Measurements from ENCODE around the gene METTL16. TPM values are rescaled to one million over a fixed set of nuclear protein-coding genes. Genes with fewer than 3 reads are reported as not detected.

Gene METTL16
- total and polyA plus RNA-seq, 9 of the 15 experiments (the other 6 are each of a cell fraction or from before 2014, with no cell fraction given): 12.1 to 30.5 (median 19.8) TPM

DNA sequence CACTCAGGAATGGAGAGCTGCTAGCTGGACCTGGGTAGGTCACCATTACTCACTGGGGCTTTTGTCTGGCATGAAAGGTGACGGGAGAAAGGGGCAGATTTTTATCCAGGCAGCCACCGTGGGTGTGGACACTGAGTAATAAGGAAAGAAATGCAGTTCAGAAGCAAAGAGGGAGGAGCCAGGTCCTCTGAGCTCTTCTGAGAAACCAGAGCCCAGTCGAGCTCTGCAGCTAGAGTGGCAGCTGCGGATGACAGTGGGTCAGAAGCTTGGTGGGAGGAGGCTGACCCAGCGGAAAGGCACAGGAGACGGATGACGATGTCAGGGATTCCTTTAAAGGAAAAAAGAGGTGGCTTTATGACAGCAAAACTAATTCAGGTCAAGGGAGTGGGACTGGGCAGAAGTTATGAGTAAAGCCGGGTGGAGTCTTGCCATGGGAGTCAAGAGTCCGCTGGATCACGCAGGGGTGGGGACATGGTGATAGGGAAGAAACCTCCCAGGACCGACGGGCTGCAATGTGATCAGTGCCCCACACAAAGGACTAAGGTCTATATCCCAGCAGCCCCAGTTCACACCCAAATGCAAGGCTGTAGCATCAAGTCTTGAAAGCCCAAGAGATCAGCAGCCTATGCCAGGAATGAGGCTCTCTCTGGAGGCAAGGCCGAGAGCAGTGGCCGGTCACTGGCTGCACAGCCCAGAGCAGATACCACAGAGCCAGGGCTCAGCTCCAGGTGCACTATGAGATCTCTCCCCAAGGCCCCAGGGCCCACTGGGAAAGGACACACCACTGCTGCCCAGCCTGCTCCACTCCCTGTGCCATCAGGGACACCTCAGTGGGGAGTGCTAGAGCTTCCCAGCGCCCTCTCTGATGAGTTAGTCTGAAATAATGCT lies 104.5 kb downstream of the METTL16 start (continued):
- no peak for TF ChIP-seq BRD9 (IDR thresholded peaks at IDR 0.05; ENCODE audit: low read depth, partially characterized antibody)

GRCh38 chr17:2406271-2406902 lies 105.3 kb downstream of the METTL16 start:
- POLR2A ChIA-PET: interaction anchor here (1.3 to 2.0 kb wide), 3 partner anchors 10 to 14 kb away, joined by 3 to 9 read pairs (median 4); no protein-coding TSS in a partner anchor
- no peak overlapping the region for H2AFZ ChIP-seq (ENCODE audit: low read depth, low read length)
- H3K79me2 ChIP-seq (ENCODE audit: control insufficient read depth, insufficient read depth, low read length): no peaks in the 10 kb centered on the region
- BruUV-seq (replicated peaks): no TSS peak
- no peaks in the 10 kb centered on the region for H3K9me3 ChIP-seq (replicated peaks; ENCODE audit: control insufficient read depth, insufficient read depth, low read depth, low read length)
- H4K20me1 ChIP-seq (replicated peaks; ENCODE audit: control insufficient read depth, insufficient read depth, low read length): no peaks in the 10 kb centered on the region
- 68% methylated on average over 5 of the region's 8 CpGs for WGBS (ENCODE audit: insufficient coverage, low coverage, missing lambda C conversion rate)
- TF ChIP-seq FOSL1 (tag; conservative IDR thresholded peaks at IDR 0.05) (no peak), PML (IDR thresholded peaks at IDR 0.05; ENCODE audit: low read length) (no peak), ZNF3 (CRISPR knock-in tag; IDR thresholded peaks at IDR 0.05) (no peak), ZNF384 (IDR thresholded peaks at IDR 0.05; ENCODE audit: low read depth, low read length) (peak; percentile 22; the same call in 1 of the 2 replicates)
- peaks cover 16 to 20% of the 10 kb centered on the region in 2 experiments for H3K4me1 ChIP-seq (replicated peaks in 1 of 2; ENCODE audit: control insufficient read depth in 2 of 2, insufficient read depth in 2 of 2, low read length in 2 of 2)
- H3K27me3 ChIP-seq (ENCODE audit: control insufficient read depth in 2 of 2, insufficient read depth in 2 of 2, low read length in 2 of 2): no peaks in the 10 kb centered on the region
- H3K9ac ChIP-seq (ENCODE audit: insufficient read depth in 1 of 2, low read depth in 2 of 2, low read length in 2 of 2): no peak overlapping the region
- peaks cover 4% of the 10 kb centered on the region; the same call in 1 of the 3 replicates for H3K36me3 ChIP-seq (ENCODE audit: control insufficient read depth, insufficient read depth, low read length)
- intact Hi-C loops (cut with micrococcal nuclease): no loop called here
- FAIRE-seq: no peak
- CTCF ChIA-PET (ENCODE audit: low intra/inter-chr PET ratio): interaction anchor here (0.6 kb wide), 1 partner anchor 17 kb away, joined by 3 read pairs; no protein-coding TSS in a partner anchor
- H3K4me3 ChIP-seq: no peak overlapping the region
- ATAC-seq: no peak
- DNase-seq (ENCODE audit: extremely low read depth in 1 of 4, low spot score in 3 of 4): no peak
- H3K4me2 ChIP-seq (ENCODE audit: insufficient read depth, low read length): 0 out of 2 replicates have a peak overlapping the region, but pooled peaks have one; percentile 32
- H3K9me1 ChIP-seq (ENCODE audit: control insufficient read depth, insufficient read depth, low read length): no peaks in the 10 kb centered on the region
- in situ Hi-C loops (cut with MboI): no loop called here
- peak overlapping the region; percentile 2; the same call in 1 of the 3 replicates for H3K27ac ChIP-seq (ENCODE audit: extremely low read depth, low read depth, low read length)

All from K562 (cell line).